A549 (cell line): ENCODE results near the gene TSKU. TPM values are rescaled to one million over a fixed set of nuclear protein-coding genes. Genes with fewer than 3 reads are reported as not detected.

Source experiments
- ATAC-seq, 2 experiments: fragments of 200-7000 bp in 1 of 2; fragments of >200 bp in 1 of 2; cut with Nextera tagmentation in 1 of 2; cut with Tn5 transposase in 1 of 2; 3 replicates each; pipeline versions ENCODE4 v1.8.0 to v1.9.1; 2018 to 2020; ENCODE audit warnings: mild to moderate bottlenecking in 1 of 2, moderate library complexity in 1 of 2
- CTCF ChIA-PET: fragments of 300-600 bp; sonication (Branson Sonifier 250); formaldehyde crosslinking; extraction: SDS; loops from one replicate; lab custom pipeline; 2021; ENCODE audit warnings: antibody characterized with exemption, inconsistent platforms; lab: Yijun Ruan, JAX
- POLR2A ChIA-PET: fragments of 350-600 bp; formaldehyde crosslinking; extraction: SDS; loops from one replicate; lab custom pipeline; 2021; ENCODE audit warnings: antibody characterized with exemption, inconsistent platforms; lab: Yijun Ruan, JAX
- DNase-seq, 2 experiments: peaks; one replicate each; pipeline versions ENCODE4 v3.0.0 to v3.0.0-alpha.2; 2011 to 2016; ENCODE audit warnings: low read depth in 1 of 2, low spot score in 1 of 2
- FAIRE-seq: peaks from 2 replicates; lab custom pipeline; 2011; peaks lifted over from hg19 to GRCh38; lab: Jason Lieb, UNC
- H3K27ac ChIP-seq, 2 experiments: fragments of >200 bp; sonication (Bioruptor Twin); formaldehyde crosslinking; 3 replicates each; pipeline ENCODE4 v1.5.1; 2016 to 2017
- H3K4me1 ChIP-seq: fragments of >200 bp; sonication (Bioruptor Twin); formaldehyde crosslinking; 3 replicates; pipeline ENCODE4 v1.6.1; 2016
- H3K4me2 ChIP-seq: fragments of >200 bp; sonication (Bioruptor Twin); formaldehyde crosslinking; 3 replicates; pipeline ENCODE4 v1.6.1; 2016
- H3K4me3 ChIP-seq: fragments of >200 bp; sonication (Bioruptor Twin); formaldehyde crosslinking; 3 replicates; pipeline ENCODE4 v1.5.1; 2016
- H3K9me3 ChIP-seq: fragments of >200 bp; sonication (Bioruptor Twin); formaldehyde crosslinking; 3 replicates; pipeline ENCODE4 v1.6.1; 2016
- ESRRA ChIP-seq: fragments of 150-350 bp; IDR thresholded peaks from 2 replicates; pipeline ENCODE4 v1.6.1; 2014; ENCODE audit warnings: mild to moderate bottlenecking, low read length, borderline replicate concordance
- FOSL2 ChIP-seq, 2 experiments: fragments of 450-650 bp in 1 of 2; fragments of >200 bp in 1 of 2; sonication (Bioruptor Twin) in 1 of 2; formaldehyde crosslinking; IDR thresholded peaks; 2 replicates each; pipeline versions ENCODE4 v1.5.0 to v1.6.1; 2016 to 2020; ENCODE audit warnings: mild to moderate bottlenecking in 1 of 2, moderate library complexity in 1 of 2
- HOXA7 ChIP-seq: fragments of 250-450 bp; sonication (Bioruptor Pico); IDR thresholded peaks from 2 replicates; pipeline ENCODE4 v1.5.0; 2020; ENCODE audit warnings: mild to moderate bottlenecking, moderate library complexity
- KDM1A ChIP-seq: fragments of 200-600 bp; sonication (generic); IDR thresholded peaks from 2 replicates; pipeline ENCODE4 v1.6.1; 2016; ENCODE audit warnings: low read depth, mild to moderate bottlenecking
- MAFK ChIP-seq: fragments of 450-650 bp; IDR thresholded peaks from 2 replicates; pipeline ENCODE4 v1.6.1; 2014; ENCODE audit not compliant: partially characterized antibody
- NPAS2 ChIP-seq: fragments of 250-450 bp; sonication (Bioruptor Pico); IDR thresholded peaks from 2 replicates; pipeline ENCODE4 v1.8.0; 2022; ENCODE audit warnings: mild to moderate bottlenecking, moderate library complexity, borderline replicate concordance
- POLR2A ChIP-seq: IDR thresholded peaks from 2 replicates; pipeline ENCODE4 v1.6.1; 2012; ENCODE audit warnings: mild to moderate bottlenecking, low read length
- POLR2AphosphoS2 ChIP-seq: conservative IDR thresholded peaks from 2 replicates; pipeline ENCODE4 v1.6.1; 2012; ENCODE audit warnings: low read length, improper control_type of control experiment, inconsistent platforms
- SMC3 ChIP-seq: fragments of >200 bp; sonication (Bioruptor Twin); formaldehyde crosslinking; IDR thresholded peaks from 3 replicates; pipeline ENCODE4 v1.6.1; 2018; ENCODE audit warnings: inconsistent platforms
- ZFP36 ChIP-seq: fragments of 450-650 bp; IDR thresholded peaks from 2 replicates; pipeline ENCODE4 v1.6.1; 2014; ENCODE audit warnings: borderline replicate concordance; ENCODE audit not compliant: partially characterized antibody
- WGBS: methylation state at CpG from one replicate; pipeline ENCODE4 v1.1.6; 2017; ENCODE audit errors: missing lambda C conversion rate; 5-methylcytosine and 5-hydroxymethylcytosine counted together
- polyA plus RNA-seq, 4 experiments: library from polyadenylated mRNA; depleted of rRNA in 3 of 4; stranded (reverse); fragments of >200 nt; fragmentation: RNase III in 1 of 4; extraction: RNeasy Plus Mini Kit Qiagen cat#74134 plus additional on column Dnase treatment in 1 of 4; gene quantifications; 2 replicates in 3 of 4; 3 replicates in 1 of 4; pipeline ENCODE4 v1.2.3, GENCODE V29; 2011 to 2017
- TF ChIP-seq, protein P1 (sequence below): fragments of 150-350 bp; IDR thresholded peaks from 2 replicates; pipeline ENCODE4 v1.6.1; 2014; ENCODE audit warnings: low read depth, mild to moderate bottlenecking, low read length
- TF ChIP-seq, protein P2 (sequence below): IDR thresholded peaks from 2 replicates; pipeline ENCODE4 v1.6.1; 2012

TSKU gene
- polyA plus RNA-seq, 2 of the 4 experiments (the other 2 are of a cell fraction) = 164 to 171 TPM

DNA sequence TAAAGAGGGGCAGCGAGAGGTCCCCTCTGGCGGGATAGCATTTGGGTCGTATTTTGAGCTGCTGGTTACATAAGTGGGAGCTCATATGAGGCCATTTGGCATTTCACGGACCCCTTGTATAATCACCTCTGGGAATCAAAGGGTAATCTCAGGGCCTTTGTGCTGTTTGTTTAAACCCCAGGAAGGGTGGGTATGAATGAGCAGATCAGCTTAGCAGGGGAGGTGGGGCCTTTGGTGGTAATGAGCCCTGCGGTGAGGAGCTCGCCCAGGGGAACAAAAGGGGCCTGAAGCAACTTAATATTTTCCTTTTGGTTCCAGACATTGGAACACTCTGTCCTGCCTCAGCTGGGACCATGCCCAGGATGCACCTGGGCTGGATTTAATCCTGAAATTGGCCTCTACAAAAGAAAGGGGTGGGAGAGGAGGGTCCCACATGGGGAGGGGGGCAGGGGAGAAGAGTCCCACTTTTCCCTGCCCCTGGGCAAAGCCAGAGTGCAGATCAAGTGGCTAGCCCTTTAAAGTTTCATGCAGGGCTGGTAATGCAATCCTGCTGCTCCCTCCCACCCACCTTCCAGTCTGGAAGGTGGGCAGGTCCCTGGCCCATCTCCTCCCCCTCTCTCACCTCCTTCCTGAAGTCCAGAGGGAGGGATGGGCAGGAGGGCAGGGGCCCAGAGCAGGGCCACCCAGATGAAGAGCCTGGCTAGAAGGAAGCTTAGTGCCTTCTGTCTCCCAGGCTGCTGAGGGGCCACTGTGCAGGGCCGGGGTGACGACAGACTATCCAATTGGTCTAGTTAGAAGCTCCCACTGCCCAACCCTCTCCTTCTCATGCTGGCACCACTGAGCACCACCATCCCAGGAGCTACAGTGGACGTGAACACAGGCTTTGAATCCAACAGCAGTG, 10.5 kb downstream of the TSKU start (continued):
- TF ChIP-seq, protein P1, sequence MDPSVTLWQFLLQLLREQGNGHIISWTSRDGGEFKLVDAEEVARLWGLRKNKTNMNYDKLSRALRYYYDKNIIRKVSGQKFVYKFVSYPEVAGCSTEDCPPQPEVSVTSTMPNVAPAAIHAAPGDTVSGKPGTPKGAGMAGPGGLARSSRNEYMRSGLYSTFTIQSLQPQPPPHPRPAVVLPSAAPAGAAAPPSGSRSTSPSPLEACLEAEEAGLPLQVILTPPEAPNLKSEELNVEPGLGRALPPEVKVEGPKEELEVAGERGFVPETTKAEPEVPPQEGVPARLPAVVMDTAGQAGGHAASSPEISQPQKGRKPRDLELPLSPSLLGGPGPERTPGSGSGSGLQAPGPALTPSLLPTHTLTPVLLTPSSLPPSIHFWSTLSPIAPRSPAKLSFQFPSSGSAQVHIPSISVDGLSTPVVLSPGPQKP = no peak

- no peak for TF ChIP-seq HOXA7 (CRISPR knock-in tag)
- TF ChIP-seq, all 56 proteins: peak for 0
- DNase-seq = no peak
- Histone ChIP-seq H3K9me3 (no peaks in the 10 kb centered on the region), H3K4me3 (no peak overlapping the region), H3K4me1 (peaks cover 100% of the 10 kb centered on the region), H3K4me2 (peak overlapping the region; percentile 92), H3K27ac (peak overlapping the region; percentile 96 to 98)
- 86% methylated on average over 11 of the region's 12 CpGs for WGBS
- ChIA-PET POLR2A (interaction anchor here (0.8 to 3.7 kb wide), 2 partner anchors 24 to 60 kb away, joined by 3 to 25 read pairs; no protein-coding TSS in a partner anchor), CTCF (interaction anchor here (0.7 to 3.8 kb wide), 9 partner anchors 11 to 73 kb away, joined by 3 to 21 read pairs (median 4); no protein-coding TSS in a partner anchor)
- no peak for ATAC-seq
- no peak for FAIRE-seq
These were observed 11.5 kb downstream of the TSKU start for GRCh38 chr11:76794371-76795289.

DNA sequence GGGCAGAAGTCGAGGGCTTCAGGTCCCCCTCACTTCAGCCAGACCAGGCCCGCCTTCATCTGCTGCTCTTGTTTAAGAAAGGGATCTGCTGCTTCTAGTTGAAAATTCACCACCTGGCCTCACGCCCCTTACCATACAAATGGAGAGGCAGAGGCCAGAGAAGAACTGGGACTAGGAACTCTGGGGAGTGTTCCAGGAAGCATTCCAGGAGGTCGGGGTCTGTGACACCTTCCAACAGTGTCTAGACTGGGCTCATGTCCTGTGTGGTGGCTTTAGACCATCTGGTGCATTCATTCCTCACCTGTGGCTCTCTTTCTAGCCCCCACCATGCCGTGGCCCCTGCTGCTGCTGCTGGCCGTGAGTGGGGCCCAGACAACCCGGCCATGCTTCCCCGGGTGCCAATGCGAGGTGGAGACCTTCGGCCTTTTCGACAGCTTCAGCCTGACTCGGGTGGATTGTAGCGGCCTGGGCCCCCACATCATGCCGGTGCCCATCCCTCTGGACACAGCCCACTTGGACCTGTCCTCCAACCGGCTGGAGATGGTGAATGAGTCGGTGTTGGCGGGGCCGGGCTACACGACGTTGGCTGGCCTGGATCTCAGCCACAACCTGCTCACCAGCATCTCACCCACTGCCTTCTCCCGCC, 12.3 kb downstream of the TSKU start:
- POLR2A ChIA-PET = interaction anchor here (0.6 kb wide), 1 partner anchor 25 kb away, joined by 3 read pairs; no protein-coding TSS in a partner anchor
- no peaks in the 10 kb centered on the region for H3K9me3 ChIP-seq
- H3K4me1 ChIP-seq = peaks cover 100% of the 10 kb centered on the region
- no peak overlapping the region for H3K4me3 ChIP-seq
- DNase-seq (no peak), FAIRE-seq (no peak), ATAC-seq (no peak)
- CTCF ChIA-PET = interaction anchor here (0.7 to 3.8 kb wide), 7 partner anchors 14 to 73 kb away, joined by 3 to 21 read pairs (median 4); no protein-coding TSS in a partner anchor
- no peak for TF ChIP-seq ZFP36
- TF ChIP-seq ESRRA = no peak
- no peak for TF ChIP-seq POLR2AphosphoS2
- TF ChIP-seq MAFK = no peak
- TF ChIP-seq KDM1A = no peak
- no peak for TF ChIP-seq POLR2A
- no peak for TF ChIP-seq NPAS2 (CRISPR knock-in tag)
- TF ChIP-seq, protein P1 = no peak
- TF ChIP-seq FOSL2 (IDR thresholded peaks at IDR 0.05) = no peak
- TF ChIP-seq FOSL2 (CRISPR knock-in tag; IDR thresholded peaks at IDR 0.05) = no peak
- H3K27ac ChIP-seq = peak overlapping the region; percentile 96 to 98; a peak in 5 of 6 replicates
- peak overlapping the region; percentile 92 for H3K4me2 ChIP-seq
- WGBS = 80% methylated on average over 20 of the region's 21 CpGs

DNA sequence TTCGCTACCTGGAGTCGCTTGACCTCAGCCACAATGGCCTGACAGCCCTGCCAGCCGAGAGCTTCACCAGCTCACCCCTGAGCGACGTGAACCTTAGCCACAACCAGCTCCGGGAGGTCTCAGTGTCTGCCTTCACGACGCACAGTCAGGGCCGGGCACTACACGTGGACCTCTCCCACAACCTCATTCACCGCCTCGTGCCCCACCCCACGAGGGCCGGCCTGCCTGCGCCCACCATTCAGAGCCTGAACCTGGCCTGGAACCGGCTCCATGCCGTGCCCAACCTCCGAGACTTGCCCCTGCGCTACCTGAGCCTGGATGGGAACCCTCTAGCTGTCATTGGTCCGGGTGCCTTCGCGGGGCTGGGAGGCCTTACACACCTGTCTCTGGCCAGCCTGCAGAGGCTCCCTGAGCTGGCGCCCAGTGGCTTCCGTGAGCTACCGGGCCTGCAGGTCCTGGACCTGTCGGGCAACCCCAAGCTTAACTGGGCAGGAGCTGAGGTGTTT, 12.8 kb downstream of the TSKU start:
- H3K9me3 ChIP-seq = no peaks in the 10 kb centered on the region
- no peak for DNase-seq
- peaks cover 100% of the 10 kb centered on the region for H3K4me1 ChIP-seq
- H3K4me2 ChIP-seq = peak overlapping the region; percentile 92
- POLR2A ChIA-PET = interaction anchor here (0.6 to 0.7 kb wide), 2 partner anchors 25 to 58 kb away, joined by 3 read pairs; no protein-coding TSS in a partner anchor
- no peak for TF ChIP-seq KDM1A
- TF ChIP-seq SMC3 = no peak
- TF ChIP-seq, protein P2, sequence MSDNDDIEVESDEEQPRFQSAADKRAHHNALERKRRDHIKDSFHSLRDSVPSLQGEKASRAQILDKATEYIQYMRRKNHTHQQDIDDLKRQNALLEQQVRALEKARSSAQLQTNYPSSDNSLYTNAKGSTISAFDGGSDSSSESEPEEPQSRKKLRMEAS = no peak
- TF ChIP-seq, all 56 proteins: peak for 0
- 85% methylated on average over 15 of the region's 26 CpGs for WGBS
- CTCF ChIA-PET = interaction anchor here (0.9 to 3.8 kb wide), 6 partner anchors 15 to 74 kb away, joined by 3 to 21 read pairs (median 5); no protein-coding TSS in a partner anchor
- H3K27ac ChIP-seq = peak overlapping the region; percentile 96 to 98; a peak in 5 of 6 replicates
- no peak overlapping the region for H3K4me3 ChIP-seq
- no peak for FAIRE-seq
- ATAC-seq = no peak
